Measurements from ENCODE around the gene RPTOR.

RPTOR gene

GRCh38 chr17:80941171-80941570 is 396.5 kb downstream of the RPTOR start:
- DNase-seq: no peak

DNA sequence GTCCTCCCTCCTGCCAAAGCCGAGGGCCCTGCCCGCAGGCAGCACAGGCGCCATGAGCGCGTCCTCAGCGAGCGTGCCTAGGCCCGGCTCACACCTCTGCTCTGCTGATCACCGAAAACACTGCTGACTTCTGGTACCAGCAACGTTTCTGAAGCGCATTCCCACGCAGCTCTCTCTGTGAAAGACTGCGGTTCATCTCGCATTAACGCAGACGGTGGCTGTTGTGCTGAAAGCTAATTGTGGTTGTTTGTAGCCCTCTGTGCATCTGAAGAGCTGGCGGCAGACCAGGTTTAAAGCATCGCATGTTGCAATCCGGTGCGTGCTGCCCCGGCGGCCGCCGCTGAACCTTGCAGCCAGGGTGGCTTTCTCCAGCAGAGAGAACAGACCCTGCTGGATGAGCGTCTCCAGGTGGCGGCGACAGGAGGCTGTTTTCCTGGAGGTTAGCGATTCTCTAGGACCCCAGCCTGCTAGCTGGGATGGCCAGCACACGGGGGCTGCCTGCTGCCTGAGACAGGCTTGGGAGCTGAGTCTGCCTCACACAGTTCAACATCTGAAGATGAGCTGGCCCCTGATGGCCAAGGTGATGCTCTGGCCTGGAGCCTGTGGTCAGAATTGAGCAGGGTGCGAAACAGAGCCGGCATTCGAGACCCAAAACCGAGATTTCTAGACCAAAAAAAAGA is 397.2 kb downstream of the RPTOR start:
- no peak for DNase-seq

DNA sequence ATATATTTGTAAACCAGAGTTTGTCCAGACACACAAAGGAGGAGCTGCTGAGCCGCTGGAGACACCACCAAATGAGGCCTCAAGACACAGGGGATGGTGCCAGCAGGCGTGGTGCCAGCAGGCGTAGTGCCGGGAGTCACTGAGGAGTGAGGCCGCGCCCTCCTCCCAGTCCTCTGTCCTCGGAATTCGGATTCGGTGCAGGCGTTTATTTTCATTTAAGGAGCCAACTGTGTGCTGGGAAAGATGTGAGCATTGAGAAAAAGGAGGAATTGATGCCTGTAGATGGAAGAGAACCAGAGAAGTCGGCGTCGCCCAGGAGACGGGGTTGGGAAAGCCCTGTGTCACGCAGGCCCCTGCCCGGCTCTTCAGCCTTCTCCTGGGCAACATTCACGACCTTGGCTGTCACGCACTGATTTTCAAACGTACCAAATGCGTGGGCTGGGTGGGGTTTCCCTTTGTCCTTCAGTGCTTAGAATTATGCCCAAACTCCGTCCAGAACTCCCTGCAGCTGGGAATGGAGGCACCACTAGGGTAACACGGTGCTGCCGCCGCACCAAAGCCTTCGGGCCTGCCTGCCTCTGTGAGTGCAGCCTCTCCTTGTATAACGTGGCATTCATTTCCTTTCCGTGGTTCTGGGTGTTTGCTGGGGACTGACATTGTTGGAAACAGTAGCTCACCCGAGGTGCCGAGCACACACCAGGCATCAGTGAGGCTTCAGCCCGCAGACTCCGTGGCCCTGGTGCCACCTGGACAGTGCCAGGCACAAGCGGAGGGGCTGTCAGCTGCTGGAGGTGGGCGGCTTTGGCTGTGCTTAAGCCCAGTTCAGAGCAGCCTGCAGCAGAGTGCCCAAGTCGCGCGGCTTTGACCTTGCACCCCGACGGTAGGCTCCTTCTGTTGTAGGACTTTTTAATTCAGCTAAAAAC is 398.0 kb downstream of the RPTOR start:
- DNase-seq: no peak

DNA sequence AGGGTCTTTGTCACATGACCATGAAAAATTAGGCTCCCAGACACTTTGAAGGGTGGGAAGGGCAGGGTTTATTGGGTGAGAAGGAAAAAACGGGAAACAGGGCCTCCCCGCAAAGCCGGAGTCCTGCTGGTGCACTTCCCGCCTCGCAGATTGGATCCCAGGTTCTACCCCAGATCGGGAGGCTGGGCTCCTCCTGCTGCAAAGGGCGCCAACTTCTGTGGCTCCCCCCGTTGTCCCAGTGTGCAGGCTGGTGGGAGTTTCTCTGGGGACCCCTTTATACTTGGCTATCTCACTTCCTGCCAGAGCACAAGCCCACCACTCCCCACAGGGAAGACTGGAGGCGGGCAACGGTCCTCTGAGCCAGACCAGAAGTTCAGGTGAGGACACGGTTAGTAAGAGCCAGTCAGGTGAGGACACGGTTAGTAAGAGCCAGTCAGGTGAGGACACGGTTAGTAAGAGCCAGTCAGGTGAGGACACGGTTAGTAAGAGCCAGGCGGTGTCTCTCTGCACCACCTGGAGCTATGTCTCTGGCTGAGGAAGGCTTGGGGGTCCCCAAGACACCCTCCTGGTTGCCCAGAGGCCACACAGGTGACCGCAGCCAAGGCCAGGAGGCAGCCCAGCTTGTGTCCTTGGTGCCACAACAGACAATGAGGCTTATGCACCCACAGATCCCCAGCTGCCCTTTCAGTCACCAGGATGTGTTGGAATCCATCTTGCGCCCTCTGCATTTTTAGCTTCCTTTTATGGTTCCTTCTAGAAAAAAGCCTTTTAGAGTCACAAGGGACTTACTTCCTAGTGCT is 398.9 kb downstream of the RPTOR start:
- no peak for DNase-seq

GRCh38 chr17:80944326-80944725 is 399.7 kb downstream of the RPTOR start:
- no peak for DNase-seq

DNA sequence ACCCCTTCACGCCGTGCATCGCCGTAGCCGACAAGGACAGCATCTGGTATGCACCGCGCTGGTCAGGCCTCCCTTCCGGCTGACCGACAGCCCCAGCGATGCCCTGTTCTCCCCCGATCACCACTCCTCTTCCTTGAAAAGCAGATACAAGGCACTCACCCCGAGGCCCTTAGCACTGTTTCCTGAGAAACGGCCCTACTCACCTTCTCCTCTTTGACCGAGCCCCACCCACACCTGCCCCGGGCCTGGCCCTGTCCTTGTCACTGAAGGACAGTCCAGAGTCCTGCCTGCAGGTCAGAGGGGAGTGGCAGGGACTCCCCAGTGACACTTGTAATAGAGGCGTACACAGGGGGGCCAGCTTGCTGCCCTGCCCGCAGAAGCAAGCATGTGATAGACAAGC is 401.1 kb downstream of the RPTOR start:
- DNase-seq: no peak

GRCh38 chr17:80946449-80946848 is 401.8 kb downstream of the RPTOR start:
- no peak for DNase-seq

- no peak for DNase-seq
Measured at GRCh38 chr17:80947200-80947940, 402.7 kb downstream of the RPTOR start.

GRCh38 chr17:80948019-80948975 is 403.7 kb downstream of the RPTOR start:
- no peak for DNase-seq

DNA sequence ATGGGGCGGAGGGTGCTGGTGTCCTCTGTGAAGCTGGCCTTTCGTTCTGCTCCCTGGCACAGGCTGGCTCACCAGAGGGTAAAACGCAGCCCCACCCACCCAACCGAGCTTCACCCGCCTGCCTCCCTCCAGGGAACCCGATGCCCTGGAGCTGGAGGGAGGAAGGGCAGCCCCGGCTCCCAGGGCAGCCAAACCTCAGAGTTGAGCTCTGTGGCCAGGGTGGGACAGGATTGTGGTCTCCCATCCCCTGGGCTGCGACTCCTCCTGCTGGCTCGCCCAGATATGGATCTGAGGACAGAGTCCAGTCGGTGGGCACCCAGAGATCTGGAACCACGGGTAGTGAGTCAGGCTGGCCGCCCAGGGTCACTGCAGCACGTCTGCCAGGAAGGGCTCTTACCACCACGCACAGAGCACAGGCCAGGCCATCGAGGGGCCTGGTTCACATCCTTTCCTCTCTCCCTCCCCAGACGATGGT is 404.4 kb downstream of the RPTOR start:
- no peak for DNase-seq

GRCh38 chr17:80949451-80950421 is 405.1 kb downstream of the RPTOR start:
- DNase-seq: no peak

- no peak for DNase-seq
Measured at GRCh38 chr17:80950466-80951120, 406.0 kb downstream of the RPTOR start.

GRCh38 chr17:80951121-80952090 is 406.8 kb downstream of the RPTOR start:
- DNase-seq: no peak

- DNase-seq: no peak
Measured at GRCh38 chr17:80952291-80952690, 407.7 kb downstream of the RPTOR start.

- no peak for DNase-seq
Measured at GRCh38 chr17:80953471-80954315, 409.1 kb downstream of the RPTOR start.

- no peak for DNase-seq
Measured at GRCh38 chr17:80955078-80955477, 410.4 kb downstream of the RPTOR start.

- DNase-seq: no peak
Measured at GRCh38 chr17:80955671-80956280, 411.1 kb downstream of the RPTOR start.

Data from CD4-positive, alpha-beta T cell treated with Interleukin-15 for 1 hour (primary cell).